ENCODE measurements around the gene RHO.

The RHO gene

DNA sequence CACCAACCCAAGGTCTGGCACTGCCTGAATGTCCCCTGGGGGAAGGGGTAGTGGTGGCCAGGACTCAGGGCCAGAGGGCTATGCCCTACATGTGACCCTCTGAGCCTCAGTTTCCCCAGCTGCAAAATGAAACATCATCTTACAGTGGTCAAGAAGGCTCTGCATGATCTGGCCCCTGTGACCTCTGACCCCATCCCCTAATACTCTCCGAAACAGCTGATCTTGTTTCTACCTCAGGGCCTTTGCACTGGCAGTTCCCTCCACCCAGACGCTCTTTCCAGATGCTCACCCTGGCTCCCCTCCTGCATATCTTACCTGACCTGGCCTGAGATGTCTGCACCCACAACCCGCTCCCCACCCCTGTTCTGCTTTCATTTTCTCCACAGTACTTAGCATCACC, 56.2 kb downstream of the RHO start:
- FAIRE-seq, result no peak
